NB4 (cell line): ENCODE data around the gene RPRD2.

Experiments used
- CTCF ChIP-seq: IDR thresholded peaks from one replicate; pipeline ENCODE4 v1.5.1; 2012; ENCODE audit warnings: low read depth, low read length
- POLR2A ChIP-seq: IDR thresholded peaks from 2 replicates; pipeline ENCODE4 v1.6.1; 2011; ENCODE audit warnings: mild to moderate bottlenecking; ENCODE audit not compliant: insufficient read length; ENCODE audit errors: extremely low read depth
- TF ChIP-seq, protein P1 (sequence below): IDR thresholded peaks from 2 replicates; pipeline ENCODE4 v1.6.1; 2011; ENCODE audit warnings: low read depth, low read length

DNA sequence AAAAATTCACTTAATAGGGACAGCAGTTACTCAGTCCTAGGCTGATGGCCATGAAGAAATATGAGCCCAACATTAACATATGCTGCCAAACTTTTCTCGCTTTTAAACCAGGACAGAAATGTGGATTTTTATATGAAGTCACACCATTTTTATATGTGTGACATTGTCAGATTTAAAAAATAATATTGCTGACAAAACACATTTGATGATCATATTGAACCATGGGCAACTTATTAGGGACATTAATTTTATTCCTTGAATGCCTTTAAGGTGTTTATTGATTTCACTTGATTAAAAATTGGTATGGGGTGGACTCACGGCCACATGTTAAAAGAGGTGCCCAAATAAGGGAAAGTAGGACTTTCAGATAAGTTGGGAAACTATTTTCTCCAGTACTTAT, 58.6 kb downstream of the RPRD2 start:
- TF ChIP-seq CTCF (no peak), POLR2A (no peak)
- TF ChIP-seq, protein P1, sequence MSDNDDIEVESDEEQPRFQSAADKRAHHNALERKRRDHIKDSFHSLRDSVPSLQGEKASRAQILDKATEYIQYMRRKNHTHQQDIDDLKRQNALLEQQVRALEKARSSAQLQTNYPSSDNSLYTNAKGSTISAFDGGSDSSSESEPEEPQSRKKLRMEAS = no peak
